Ureter (tissue), 1 donor: Measurements from ENCODE around the gene UPK1B. TPM values are rescaled to one million over a fixed set of nuclear protein-coding genes. Genes with fewer than 3 reads are reported as not detected.
A peak's percentile ranks its signal among the peaks of the same experiment; 100 is the strongest.
"Not testable (repeated sequence)": the region's sequence is repeated elsewhere in the genome, so short reads cannot be mapped to it uniquely, and the experiment has no call there.

ENCODE experiments used
- DNase-seq: peaks from one replicate; pipeline ENCODE4 v3.0.0-alpha.2; 2020; ENCODE audit warnings: low spot score
- total RNA-seq: library from RNA; stranded (reverse); gene quantifications from one replicate; pipeline ENCODE4 v1.2.4, GENCODE V29; 2023
- donor health status: DM: yes; HTN: yes; CAD: no.

The UPK1B gene
- 110 TPM for total RNA-seq

- DNase-seq = no peak
These were observed at the start of gene UPK1B for GRCh38 chr3:119173325-119173724. TSS of gene UPK1B (plus strand) at chr3:119173598. CDS start at chr3:119186742, 13,144 bp downstream.

- DNase-seq = no peak
These were observed 48.1 kb upstream of the UPK1B start for GRCh38 chr3:119125342-119125741.

GRCh38 chr3:119125742-119126504 lies 47.5 kb upstream of the UPK1B start:
- DNase-seq = no peak

- not testable (repeated sequence) for DNase-seq
These were observed 43.1 kb upstream of the UPK1B start for GRCh38 chr3:119130291-119130690.

- not testable (repeated sequence) for DNase-seq
These were observed 41.1 kb upstream of the UPK1B start for GRCh38 chr3:119132291-119132690.

- DNase-seq = not testable (repeated sequence)
These were observed 34.0 kb upstream of the UPK1B start for GRCh38 chr3:119139360-119139759.

- no peak for DNase-seq
These were observed 32.9 kb upstream of the UPK1B start for GRCh38 chr3:119140466-119140865.

GRCh38 chr3:119145128-119145499 lies 28.3 kb upstream of the UPK1B start:
- no peak for DNase-seq

- DNase-seq = no peak
These were observed 27.8 kb upstream of the UPK1B start, which contains the start of gene TEX55 for GRCh38 chr3:119145500-119146167. TSS of gene TEX55 (plus strand) at chr3:119146165. CDS start at chr3:119146190, 25 bp downstream.

GRCh38 chr3:119146578-119147375 lies 26.6 kb upstream of the UPK1B start:
- no peak for DNase-seq

- no peak for DNase-seq
These were observed 25.9 kb upstream of the UPK1B start for GRCh38 chr3:119147494-119147893.

GRCh38 chr3:119148493-119149180 lies 24.8 kb upstream of the UPK1B start:
- no peak for DNase-seq

- no peak for DNase-seq
These were observed 23.9 kb upstream of the UPK1B start for GRCh38 chr3:119149484-119149883.

- no peak for DNase-seq
These were observed 16.5 kb upstream of the UPK1B start for GRCh38 chr3:119156868-119157267.

GRCh38 chr3:119157971-119158370 lies 15.4 kb upstream of the UPK1B start:
- no peak for DNase-seq

GRCh38 chr3:119160361-119160760 lies 13.0 kb upstream of the UPK1B start:
- DNase-seq = no peak

GRCh38 chr3:119160815-119161214 lies 12.6 kb upstream of the UPK1B start:
- DNase-seq = no peak

- no peak for DNase-seq
These were observed 12.2 kb upstream of the UPK1B start for GRCh38 chr3:119161240-119161639.

- not testable (repeated sequence) for DNase-seq
These were observed 8.7 kb upstream of the UPK1B start for GRCh38 chr3:119164745-119165144.

- DNase-seq = no peak
These were observed 2.6 kb upstream of the UPK1B start for GRCh38 chr3:119170821-119171220.

- peak; percentile 57 for DNase-seq
These were observed 2.7 kb downstream of the UPK1B start for GRCh38 chr3:119175872-119176756.
